Measurements from ENCODE around the gene RCHY1.

RCHY1 gene

DNA sequence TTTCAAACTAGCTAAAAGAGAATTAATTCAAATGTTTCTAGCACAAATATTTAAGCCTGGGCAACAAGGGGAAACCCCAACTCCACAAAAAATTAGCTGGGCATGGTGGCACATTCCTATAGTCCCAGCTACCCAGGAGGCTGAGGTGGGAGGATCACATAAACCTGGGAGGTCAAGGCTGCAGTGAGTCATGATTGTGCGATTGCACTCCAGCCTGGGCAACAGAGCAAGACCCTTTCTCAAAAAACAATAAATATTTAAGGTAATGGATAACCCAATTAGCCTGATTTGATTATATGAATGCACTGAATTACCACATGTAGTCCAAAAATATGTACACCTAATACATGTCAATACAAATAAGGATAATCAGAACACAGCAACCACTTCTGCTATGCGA lies 14.3 kb downstream of the RCHY1 start:
- H3K4me3 ChIP-seq (ENCODE audit: low read depth in 1 of 5, low read length in 5 of 5), result no peak overlapping the region
- H3K27me3 ChIP-seq (ENCODE audit: control insufficient read depth in 5 of 5, insufficient read depth in 4 of 5, low read length in 5 of 5), result no peaks in the 10 kb centered on the region
- H3K27ac ChIP-seq (ENCODE audit: low read depth, low read length), result no peak overlapping the region
- H3K9ac ChIP-seq (ENCODE audit: low read length in 5 of 5), result no peak overlapping the region
- peaks cover 5 to 46% (median 30%) of the 10 kb centered on the region in 5 donors for H3K36me3 ChIP-seq (ENCODE audit: control insufficient read depth in 5 of 5, insufficient read depth in 5 of 5, low read length in 5 of 5)
- peaks cover 0 to 3% (median 0%) of the 10 kb centered on the region in 5 donors for H3K9me3 ChIP-seq (ENCODE audit: control insufficient read depth in 5 of 5, low read length in 5 of 5)
- H3K4me1 ChIP-seq (ENCODE audit: control insufficient read depth in 5 of 5, insufficient read depth in 5 of 5, low read length in 5 of 5), result no peaks in the 10 kb centered on the region

DNA sequence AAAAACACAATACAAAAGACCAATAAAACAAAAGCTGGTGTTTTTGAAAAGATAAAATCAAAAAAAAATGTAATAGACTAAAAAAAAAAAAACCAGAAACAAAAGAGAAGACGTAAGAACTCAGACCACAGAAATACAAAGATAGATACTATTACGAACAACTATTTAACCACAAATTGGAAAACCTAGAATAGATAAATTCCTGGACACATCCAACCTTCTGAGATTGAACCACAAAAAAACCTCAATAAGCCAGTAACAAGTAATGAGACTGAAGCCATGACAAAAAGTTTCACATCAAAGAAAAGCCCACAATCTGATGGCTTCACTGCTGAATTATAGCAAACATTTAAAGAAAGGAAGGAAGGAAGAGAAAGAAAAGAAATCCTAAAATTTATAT lies 16.2 kb downstream of the RCHY1 start:
- Histone ChIP-seq H3K27me3 (ENCODE audit: control insufficient read depth in 5 of 5, insufficient read depth in 4 of 5, low read length in 5 of 5) (no peaks in the 10 kb centered on the region), H3K36me3 (ENCODE audit: control insufficient read depth in 5 of 5, insufficient read depth in 5 of 5, low read length in 5 of 5) (peaks cover 3 to 38% (median 20%) of the 10 kb centered on the region in 5 donors), H3K9me3 (ENCODE audit: control insufficient read depth in 5 of 5, low read length in 5 of 5) (peaks cover 0 to 3% (median 0%) of the 10 kb centered on the region in 5 donors), H3K4me3 (ENCODE audit: low read depth in 1 of 5, low read length in 5 of 5) (no peak overlapping the region), H3K27ac (ENCODE audit: low read depth, low read length) (no peak overlapping the region), H3K9ac (ENCODE audit: low read length in 5 of 5) (no peak overlapping the region), H3K4me1 (ENCODE audit: control insufficient read depth in 5 of 5, insufficient read depth in 5 of 5, low read length in 5 of 5) (peaks cover 0 to 6% (median 2%) of the 10 kb centered on the region in 5 donors)

DNA sequence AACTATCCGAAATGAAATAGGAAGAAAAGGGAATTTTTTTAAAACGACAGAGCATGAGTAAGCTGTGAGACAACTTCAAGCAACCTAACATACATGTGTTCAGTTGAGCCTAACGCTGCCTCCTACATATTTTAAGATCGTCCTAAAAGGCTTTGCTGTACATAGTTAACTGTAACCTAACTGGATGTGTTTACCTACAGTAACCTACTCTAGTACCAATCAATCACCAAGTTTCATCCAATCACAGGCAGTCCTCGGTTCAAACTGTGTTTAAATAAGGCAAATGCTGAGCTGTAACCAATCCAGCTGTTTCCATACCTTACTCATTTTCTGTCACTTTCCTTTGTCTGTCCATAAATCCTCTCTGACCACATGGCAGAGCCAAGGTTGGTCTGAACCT lies 17.1 kb downstream of the RCHY1 start:
- Histone ChIP-seq H3K9me3 (ENCODE audit: control insufficient read depth in 5 of 5, low read length in 5 of 5) (peaks cover 0 to 3% (median 0%) of the 10 kb centered on the region in 5 donors), H3K4me3 (ENCODE audit: low read depth in 1 of 5, low read length in 5 of 5) (no peak overlapping the region), H3K27me3 (ENCODE audit: control insufficient read depth in 5 of 5, insufficient read depth in 4 of 5, low read length in 5 of 5) (no peaks in the 10 kb centered on the region), H3K4me1 (ENCODE audit: control insufficient read depth in 5 of 5, insufficient read depth in 5 of 5, low read length in 5 of 5) (peaks cover 0 to 6% (median 2%) of the 10 kb centered on the region in 5 donors), H3K27ac (ENCODE audit: low read depth, low read length) (no peak overlapping the region), H3K9ac (ENCODE audit: low read length in 5 of 5) (no peak overlapping the region), H3K36me3 (ENCODE audit: control insufficient read depth in 5 of 5, insufficient read depth in 5 of 5, low read length in 5 of 5) (peaks cover 8 to 41% (median 20%) of the 10 kb centered on the region in 5 donors)

DNA sequence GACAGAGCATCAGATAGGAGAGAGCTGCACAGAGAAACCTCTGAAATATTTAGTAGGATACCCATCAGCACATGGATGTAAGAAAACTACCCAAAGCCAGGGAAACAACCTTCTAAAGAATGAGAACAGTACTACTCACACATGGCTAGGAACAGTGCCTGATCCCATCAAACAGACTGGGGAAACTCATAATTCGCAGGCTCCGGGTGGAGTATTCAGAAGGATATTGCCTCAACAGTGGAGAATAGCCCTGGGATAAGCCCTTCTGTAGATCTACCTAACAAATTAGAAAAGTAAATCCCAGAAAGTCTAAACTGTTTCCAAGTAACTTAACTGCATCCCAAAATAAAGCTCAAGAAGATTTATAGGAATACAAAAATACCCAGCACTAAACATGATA lies 17.8 kb downstream of the RCHY1 start:
- no peaks in the 10 kb centered on the region for H3K27me3 ChIP-seq (ENCODE audit: control insufficient read depth in 5 of 5, insufficient read depth in 4 of 5, low read length in 5 of 5)
- peaks cover 0 to 6% (median 2%) of the 10 kb centered on the region in 5 donors for H3K4me1 ChIP-seq (ENCODE audit: control insufficient read depth in 5 of 5, insufficient read depth in 5 of 5, low read length in 5 of 5)
- H3K27ac ChIP-seq (ENCODE audit: low read depth, low read length), result no peak overlapping the region
- peaks cover 9 to 48% (median 24%) of the 10 kb centered on the region in 5 donors for H3K36me3 ChIP-seq (ENCODE audit: control insufficient read depth in 5 of 5, insufficient read depth in 5 of 5, low read length in 5 of 5)
- no peak overlapping the region for H3K4me3 ChIP-seq (ENCODE audit: low read depth in 1 of 5, low read length in 5 of 5)
- no peak overlapping the region for H3K9ac ChIP-seq (ENCODE audit: low read length in 5 of 5)
- peaks cover 0 to 3% (median 0%) of the 10 kb centered on the region in 5 donors for H3K9me3 ChIP-seq (ENCODE audit: control insufficient read depth in 5 of 5, low read length in 5 of 5)

DNA sequence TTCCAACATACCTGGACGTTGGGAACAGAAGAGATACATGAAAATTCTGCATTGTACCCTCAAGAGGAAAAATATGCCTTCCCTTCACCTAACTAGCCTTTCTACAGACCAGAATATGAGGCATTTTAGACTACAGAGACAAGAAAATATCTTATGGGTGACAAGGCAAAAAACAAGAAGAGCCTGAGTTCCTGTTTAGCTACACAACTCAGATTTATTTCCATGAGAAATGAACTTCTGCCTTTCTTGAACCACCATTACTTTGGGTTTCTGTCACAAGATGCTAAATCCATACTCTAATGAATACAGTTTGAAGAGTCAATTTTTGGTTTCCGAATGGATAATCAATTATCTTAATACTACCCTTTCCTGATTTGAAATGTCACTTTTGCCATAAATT lies 18.7 kb downstream of the RCHY1 start:
- H3K4me3 ChIP-seq (ENCODE audit: low read depth in 1 of 5, low read length in 5 of 5), result no peak overlapping the region
- H3K4me1 ChIP-seq (ENCODE audit: control insufficient read depth in 5 of 5, insufficient read depth in 5 of 5, low read length in 5 of 5), result peaks cover 0 to 6% (median 2%) of the 10 kb centered on the region in 5 donors
- H3K27ac ChIP-seq (ENCODE audit: low read depth, low read length), result no peak overlapping the region
- H3K9ac ChIP-seq (ENCODE audit: low read length in 5 of 5), result no peak overlapping the region
- peaks cover 13 to 54% (median 32%) of the 10 kb centered on the region in 5 donors for H3K36me3 ChIP-seq (ENCODE audit: control insufficient read depth in 5 of 5, insufficient read depth in 5 of 5, low read length in 5 of 5)
- no peaks in the 10 kb centered on the region for H3K27me3 ChIP-seq (ENCODE audit: control insufficient read depth in 5 of 5, insufficient read depth in 4 of 5, low read length in 5 of 5)
- H3K9me3 ChIP-seq (ENCODE audit: control insufficient read depth in 5 of 5, low read length in 5 of 5), result peaks cover 0 to 3% (median 0%) of the 10 kb centered on the region in 5 donors

DNA sequence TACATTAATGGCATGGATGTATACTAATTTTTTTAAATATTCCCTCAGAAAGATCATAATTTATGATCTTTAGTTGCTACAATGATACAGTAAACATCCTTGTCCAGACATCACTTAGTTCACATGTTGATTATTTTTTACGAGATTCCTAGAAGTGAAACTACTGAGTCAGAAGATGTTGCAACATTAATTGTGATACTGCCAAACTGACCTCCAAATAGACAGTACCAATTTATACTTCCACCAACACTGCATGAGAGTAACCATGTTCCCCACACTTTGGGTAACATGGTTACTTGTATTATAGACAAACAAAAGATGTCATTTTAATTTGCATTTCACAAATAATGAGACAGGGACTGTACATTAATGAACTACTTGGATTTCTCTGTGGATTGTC lies 19.6 kb downstream of the RCHY1 start:
- H3K27ac ChIP-seq (ENCODE audit: low read depth, low read length), result no peak overlapping the region
- H3K27me3 ChIP-seq (ENCODE audit: control insufficient read depth in 5 of 5, insufficient read depth in 4 of 5, low read length in 5 of 5), result no peaks in the 10 kb centered on the region
- H3K9ac ChIP-seq (ENCODE audit: low read length in 5 of 5), result no peak overlapping the region
- H3K4me3 ChIP-seq (ENCODE audit: low read depth in 1 of 5, low read length in 5 of 5), result no peak overlapping the region
- H3K36me3 ChIP-seq (ENCODE audit: control insufficient read depth in 5 of 5, insufficient read depth in 5 of 5, low read length in 5 of 5), result peaks cover 19 to 58% (median 35%) of the 10 kb centered on the region in 5 donors
- H3K4me1 ChIP-seq (ENCODE audit: control insufficient read depth in 5 of 5, insufficient read depth in 5 of 5, low read length in 5 of 5), result peaks cover 0 to 6% (median 2%) of the 10 kb centered on the region in 5 donors
- H3K9me3 ChIP-seq (ENCODE audit: control insufficient read depth in 5 of 5, low read length in 5 of 5), result peaks cover 0 to 3% (median 0%) of the 10 kb centered on the region in 5 donors

DNA sequence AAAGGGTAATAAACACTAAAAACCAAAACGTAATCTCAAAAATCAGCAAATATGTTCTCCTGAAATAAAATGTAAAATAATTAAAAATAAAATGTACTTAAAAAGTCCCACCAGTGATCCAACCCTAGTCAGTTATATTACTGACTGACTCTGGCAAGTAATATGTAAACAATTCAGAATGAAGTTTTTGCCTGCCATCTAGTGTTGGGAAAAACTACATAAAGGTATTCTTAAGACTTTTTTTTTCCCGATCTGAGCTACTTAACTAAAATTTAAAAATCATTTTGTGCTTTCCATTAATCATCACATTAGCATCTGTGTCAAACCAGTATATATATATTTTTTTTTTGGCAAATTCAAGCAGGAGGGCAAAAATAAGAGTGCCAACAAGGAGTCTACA lies 24.0 kb downstream of the RCHY1 start:
- Histone ChIP-seq H3K27me3 (ENCODE audit: control insufficient read depth in 5 of 5, insufficient read depth in 4 of 5, low read length in 5 of 5) (no peaks in the 10 kb centered on the region), H3K27ac (ENCODE audit: low read depth, low read length) (no peak overlapping the region), H3K36me3 (ENCODE audit: control insufficient read depth in 5 of 5, insufficient read depth in 5 of 5, low read length in 5 of 5) (peaks cover 31 to 52% (median 43%) of the 10 kb centered on the region in 5 donors), H3K9ac (ENCODE audit: low read length in 5 of 5) (no peak overlapping the region), H3K9me3 (ENCODE audit: control insufficient read depth in 5 of 5, low read length in 5 of 5) (no peaks in the 10 kb centered on the region), H3K4me3 (ENCODE audit: low read depth in 1 of 5, low read length in 5 of 5) (no peak overlapping the region), H3K4me1 (ENCODE audit: control insufficient read depth in 5 of 5, insufficient read depth in 5 of 5, low read length in 5 of 5) (peaks cover 0 to 6% (median 2%) of the 10 kb centered on the region in 5 donors)

DNA sequence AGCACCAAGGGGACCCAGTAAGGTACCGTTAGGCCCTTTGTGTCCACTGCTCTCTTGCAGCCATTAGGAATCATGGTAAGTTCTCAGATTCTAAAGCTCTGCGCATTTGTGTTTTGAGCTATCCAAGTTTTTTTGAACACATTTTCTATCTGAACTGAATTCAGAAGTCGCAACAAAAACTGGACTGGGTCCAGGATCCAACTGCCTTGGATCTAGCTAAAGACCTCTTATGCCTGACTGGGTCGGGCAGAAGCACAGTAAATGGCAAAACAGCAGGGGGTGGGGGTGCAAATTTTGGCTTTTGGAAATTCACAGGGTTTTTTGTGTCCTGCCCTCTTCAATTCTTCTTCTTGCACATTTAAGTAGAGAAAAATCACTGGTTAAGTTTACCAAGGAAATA lies 30.0 kb downstream of the RCHY1 start:
- H3K27me3 ChIP-seq (ENCODE audit: control insufficient read depth in 5 of 5, insufficient read depth in 4 of 5, low read length in 5 of 5), result no peaks in the 10 kb centered on the region
- H3K4me3 ChIP-seq (ENCODE audit: low read depth in 1 of 5, low read length in 5 of 5), result no peak overlapping the region
- H3K9ac ChIP-seq (ENCODE audit: low read length in 5 of 5), result no peak overlapping the region
- H3K27ac ChIP-seq (ENCODE audit: low read depth, low read length), result no peak overlapping the region
- peaks cover 36 to 63% (median 50%) of the 10 kb centered on the region in 5 donors for H3K36me3 ChIP-seq (ENCODE audit: control insufficient read depth in 5 of 5, insufficient read depth in 5 of 5, low read length in 5 of 5)
- no peaks in the 10 kb centered on the region for H3K4me1 ChIP-seq (ENCODE audit: control insufficient read depth in 5 of 5, insufficient read depth in 5 of 5, low read length in 5 of 5)
- no peaks in the 10 kb centered on the region for H3K9me3 ChIP-seq (ENCODE audit: control insufficient read depth in 5 of 5, low read length in 5 of 5)

DNA sequence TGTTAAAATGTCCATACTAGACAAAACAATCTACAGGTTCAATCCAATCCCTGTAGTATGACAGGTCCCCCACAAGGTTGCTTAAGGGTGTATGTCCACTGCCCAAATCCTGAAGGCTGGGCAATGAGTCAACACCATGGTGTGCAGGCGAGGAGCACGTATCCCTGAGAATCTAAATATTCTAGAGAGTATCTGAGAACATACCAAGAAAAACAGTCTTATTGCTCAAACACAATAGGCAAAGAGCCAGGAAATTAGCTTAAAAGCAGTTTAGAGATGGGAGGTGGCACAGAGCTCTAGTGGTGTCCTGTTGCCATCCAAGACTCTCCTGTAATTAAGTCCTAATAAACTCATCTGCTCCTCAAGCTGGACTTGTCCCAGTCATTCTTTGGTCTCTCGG lies 37.0 kb downstream of the RCHY1 start:
- Histone ChIP-seq H3K36me3 (ENCODE audit: control insufficient read depth in 5 of 5, insufficient read depth in 5 of 5, low read length in 5 of 5) (peaks cover 26 to 47% (median 36%) of the 10 kb centered on the region in 5 donors), H3K9ac (ENCODE audit: low read length in 5 of 5) (no peak overlapping the region), H3K4me1 (ENCODE audit: control insufficient read depth in 5 of 5, insufficient read depth in 5 of 5, low read length in 5 of 5) (no peaks in the 10 kb centered on the region), H3K27ac (ENCODE audit: low read depth, low read length) (no peak overlapping the region), H3K4me3 (ENCODE audit: low read depth in 1 of 5, low read length in 5 of 5) (no peak overlapping the region), H3K27me3 (ENCODE audit: control insufficient read depth in 5 of 5, insufficient read depth in 4 of 5, low read length in 5 of 5) (no peaks in the 10 kb centered on the region), H3K9me3 (ENCODE audit: control insufficient read depth in 5 of 5, low read length in 5 of 5) (no peaks in the 10 kb centered on the region)

DNA sequence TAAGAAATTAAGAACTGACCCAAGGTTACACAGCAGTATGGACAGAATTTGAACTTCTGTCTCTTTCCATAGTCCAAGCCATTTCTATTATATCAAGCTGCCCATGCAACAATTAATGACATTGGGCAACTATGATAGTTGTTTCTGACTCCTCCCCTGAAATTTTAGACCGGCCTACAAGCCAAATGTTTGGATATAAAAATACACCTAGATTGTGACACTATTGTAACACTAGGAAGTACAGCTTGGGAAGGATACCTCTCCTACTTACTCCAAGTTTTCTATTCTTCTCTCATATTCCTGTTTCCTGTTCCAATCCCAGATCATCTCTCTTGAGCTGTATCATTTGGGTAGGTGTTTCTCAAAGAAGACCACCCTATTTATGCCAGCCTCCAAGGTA lies 43.5 kb downstream of the RCHY1 start:
- H3K36me3 ChIP-seq (ENCODE audit: control insufficient read depth in 5 of 5, insufficient read depth in 5 of 5, low read length in 5 of 5), result peaks cover 0 to 13% (median 6%) of the 10 kb centered on the region in 5 donors
- no peak overlapping the region for H3K4me3 ChIP-seq (ENCODE audit: low read depth in 1 of 5, low read length in 5 of 5)
- H3K27me3 ChIP-seq (ENCODE audit: control insufficient read depth in 5 of 5, insufficient read depth in 4 of 5, low read length in 5 of 5), result no peaks in the 10 kb centered on the region
- H3K9ac ChIP-seq (ENCODE audit: low read length in 5 of 5), result no peak overlapping the region
- no peaks in the 10 kb centered on the region for H3K9me3 ChIP-seq (ENCODE audit: control insufficient read depth in 5 of 5, low read length in 5 of 5)
- H3K27ac ChIP-seq (ENCODE audit: low read depth, low read length), result no peak overlapping the region
- no peaks in the 10 kb centered on the region for H3K4me1 ChIP-seq (ENCODE audit: control insufficient read depth in 5 of 5, insufficient read depth in 5 of 5, low read length in 5 of 5)
